SJCRH30 (cell line): Measurements from ENCODE around the gene MYRF. TPM values are rescaled to one million over a fixed set of nuclear protein-coding genes. Genes with fewer than 3 reads are reported as not detected.

Experiments used
- DNase-seq, 2 experiments: peaks; one replicate each; pipeline ENCODE4 v3.0.0-alpha.2; 2015 to 2020
- H3K27ac ChIP-seq: fragments of 250-450 bp; sonication (Bioruptor Pico); 2 replicates; pipeline ENCODE4 v1.5.1; 2020; ENCODE audit warnings: mild to moderate bottlenecking, moderate library complexity
- H3K27me3 ChIP-seq: fragments of 250-450 bp; sonication (Bioruptor Pico); 2 replicates; pipeline ENCODE4 v1.5.1; 2020; ENCODE audit warnings: mild to moderate bottlenecking, moderate library complexity
- H3K36me3 ChIP-seq: fragments of 250-450 bp; sonication (Bioruptor Pico); 2 replicates; pipeline ENCODE4 v1.5.1; 2020; ENCODE audit warnings: mild to moderate bottlenecking, moderate library complexity
- H3K4me1 ChIP-seq: fragments of 250-450 bp; sonication (Bioruptor Pico); 2 replicates; pipeline ENCODE4 v1.5.1; 2020; ENCODE audit warnings: mild to moderate bottlenecking, moderate library complexity
- H3K4me3 ChIP-seq: fragments of 250-450 bp; sonication (Bioruptor Pico); 2 replicates; pipeline ENCODE4 v1.5.1; 2020; ENCODE audit warnings: mild to moderate bottlenecking, moderate library complexity
- H3K9me3 ChIP-seq: fragments of 250-450 bp; sonication (Bioruptor Pico); replicated peaks from 2 replicates; pipeline ENCODE4 v1.5.1; 2020; ENCODE audit warnings: mild to moderate bottlenecking, moderate library complexity
- total RNA-seq: library from RNA; depleted of rRNA; stranded (reverse); fragments of >200 nt; shearing (Covaris generic); gene quantifications from 2 replicates; pipeline ENCODE4 v1.2.3, GENCODE V29; 2014

MYRF gene
- total RNA-seq, 1 experiment from 2014 or later, result 0.02 TPM

DNA sequence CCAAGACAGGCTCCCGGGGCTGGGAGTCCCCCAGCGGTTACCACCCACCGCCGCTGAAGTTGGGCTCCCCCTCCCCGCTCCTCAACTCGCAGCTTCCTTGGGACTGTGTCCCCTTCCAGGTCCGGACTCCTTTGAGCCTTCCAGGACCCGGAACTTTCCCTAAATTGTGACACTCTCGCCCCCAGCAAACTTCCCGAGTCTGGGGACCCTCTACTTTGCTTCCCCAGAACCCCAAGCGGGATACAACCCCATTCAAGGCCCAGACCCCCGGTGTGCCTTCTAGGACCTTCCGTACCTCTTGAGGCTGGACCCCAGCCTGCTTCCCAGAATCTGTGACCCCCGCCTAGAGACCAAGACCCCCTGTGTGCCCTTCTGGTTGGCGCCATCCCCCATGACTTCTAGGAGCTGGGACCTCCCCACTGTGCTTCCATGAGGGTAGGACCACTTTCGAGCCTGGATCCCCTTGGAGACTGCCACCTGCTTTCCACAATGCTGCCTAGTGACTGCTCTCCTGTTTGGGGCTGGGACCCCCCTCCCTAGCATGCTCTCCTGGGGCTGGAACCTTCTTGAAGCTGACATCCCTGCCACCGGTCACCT is 587 bp downstream of the MYRF start:
- DNase-seq, result no peak
- H3K9me3 ChIP-seq, result no peaks in the 10 kb centered on the region
- H3K4me1 ChIP-seq, result peaks cover 13% of the 10 kb centered on the region; the same call in 1 of the 2 replicates
- H3K27ac ChIP-seq, result no peak overlapping the region
- no peak overlapping the region for H3K4me3 ChIP-seq
- no peaks in the 10 kb centered on the region; the same call in 1 of the 2 replicates for H3K27me3 ChIP-seq
- no peaks in the 10 kb centered on the region for H3K36me3 ChIP-seq

DNA sequence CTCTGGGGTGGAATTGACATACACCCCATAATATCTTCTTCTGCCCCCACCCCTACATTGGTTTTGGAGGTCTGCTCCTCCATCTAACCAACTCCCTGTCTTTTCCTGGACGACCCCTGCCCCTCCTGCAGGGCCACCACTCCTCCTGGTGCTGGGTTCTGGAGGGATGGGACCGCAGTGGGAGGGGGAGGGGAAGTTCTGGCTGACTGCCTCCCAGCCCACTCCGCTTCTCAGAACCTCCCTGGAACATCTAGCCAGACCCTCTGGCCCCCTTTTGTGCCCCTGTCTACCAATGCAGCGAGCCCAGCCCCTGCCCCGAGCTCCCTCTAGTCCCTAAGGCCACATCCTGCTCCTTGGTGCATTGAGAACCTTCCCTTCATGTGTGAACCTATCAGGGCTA is 1.2 kb downstream of the MYRF start:
- no peak overlapping the region for H3K4me3 ChIP-seq
- H3K27me3 ChIP-seq, result no peaks in the 10 kb centered on the region; the same call in 1 of the 2 replicates
- H3K9me3 ChIP-seq, result no peaks in the 10 kb centered on the region
- no peak for DNase-seq
- peaks cover 13% of the 10 kb centered on the region; the same call in 1 of the 2 replicates for H3K4me1 ChIP-seq
- no peaks in the 10 kb centered on the region for H3K36me3 ChIP-seq
- H3K27ac ChIP-seq, result no peak overlapping the region

DNA sequence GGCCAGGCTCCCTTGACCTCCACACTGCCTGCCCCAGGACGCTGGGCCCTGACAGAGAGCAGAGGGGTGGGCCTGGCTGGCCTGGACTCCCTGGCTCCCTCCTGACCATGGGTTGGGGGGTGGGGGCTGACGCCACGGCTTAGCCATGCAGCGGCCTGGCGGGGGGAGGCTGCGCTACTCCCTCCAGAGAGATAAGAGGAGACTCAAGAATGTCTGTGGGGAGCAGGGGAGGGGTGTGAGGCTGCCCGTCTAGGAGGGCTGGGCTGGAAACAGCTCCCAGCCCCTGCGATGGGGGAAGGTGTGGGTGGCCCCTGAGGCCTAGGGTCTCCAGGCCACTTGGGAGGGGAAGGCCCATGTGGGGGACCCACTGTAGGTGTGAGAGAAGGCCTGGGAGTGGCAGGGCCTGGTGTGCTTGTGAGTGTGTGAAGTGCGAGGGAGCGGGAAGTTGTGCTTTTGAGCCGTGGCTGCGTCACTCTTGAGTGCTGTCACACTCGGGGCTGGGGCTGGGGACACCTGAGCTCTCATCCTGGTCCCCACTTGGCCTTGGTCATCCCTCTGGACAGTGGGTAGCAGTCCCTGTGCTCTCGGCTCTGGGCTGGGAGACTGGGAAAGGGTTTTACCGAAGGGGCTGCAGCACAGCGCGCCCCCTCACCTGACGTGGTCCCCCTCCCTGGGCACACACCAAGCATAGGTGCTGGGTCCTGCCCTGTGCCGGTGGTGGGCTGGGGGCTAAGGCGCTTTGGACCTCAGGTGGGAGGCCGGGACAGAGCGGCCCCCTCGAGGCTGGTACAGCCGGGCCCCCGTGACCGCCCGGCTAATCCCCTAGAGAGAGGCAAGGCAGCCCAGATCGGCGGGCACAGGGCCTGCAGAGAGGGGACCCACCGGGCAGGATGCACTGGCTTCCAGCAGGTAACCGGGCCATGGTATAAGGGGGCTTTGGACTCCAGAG is 2.4 kb downstream of the MYRF start:
- H3K27me3 ChIP-seq, result no peaks in the 10 kb centered on the region; the same call in 1 of the 2 replicates

DNA sequence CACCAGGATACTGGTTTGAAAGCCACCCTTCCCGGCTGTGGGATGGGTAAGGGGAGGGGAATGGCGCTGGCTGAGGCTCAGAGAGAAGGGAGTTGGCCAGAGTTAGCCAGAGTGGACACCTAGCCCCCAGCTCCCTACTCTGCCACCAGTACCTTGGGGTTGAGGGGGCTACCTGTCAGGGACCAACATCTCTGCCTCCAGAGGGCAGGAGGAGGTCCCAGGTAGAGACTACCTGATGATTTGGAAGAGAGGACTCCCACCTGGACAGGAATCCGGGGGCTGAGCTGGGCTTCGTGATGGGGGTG is 3.7 kb downstream of the MYRF start:
- no peaks in the 10 kb centered on the region for H3K36me3 ChIP-seq
- H3K27ac ChIP-seq, result no peak overlapping the region
- no peaks in the 10 kb centered on the region for H3K9me3 ChIP-seq
- no peak for DNase-seq
- no peaks in the 10 kb centered on the region; the same call in 1 of the 2 replicates for H3K4me1 ChIP-seq
- no peak overlapping the region for H3K4me3 ChIP-seq
- H3K27me3 ChIP-seq, result no peaks in the 10 kb centered on the region; the same call in 1 of the 2 replicates

More for the DNA sequence above, 2.4 kb downstream of the MYRF start:
- Histone ChIP-seq H3K27ac (no peak overlapping the region), H3K4me1 (peaks cover 6% of the 10 kb centered on the region; the same call in 1 of the 2 replicates), H3K36me3 (no peaks in the 10 kb centered on the region), H3K4me3 (no peak overlapping the region), H3K9me3 (no peaks in the 10 kb centered on the region)
- DNase-seq, result no peak

DNA sequence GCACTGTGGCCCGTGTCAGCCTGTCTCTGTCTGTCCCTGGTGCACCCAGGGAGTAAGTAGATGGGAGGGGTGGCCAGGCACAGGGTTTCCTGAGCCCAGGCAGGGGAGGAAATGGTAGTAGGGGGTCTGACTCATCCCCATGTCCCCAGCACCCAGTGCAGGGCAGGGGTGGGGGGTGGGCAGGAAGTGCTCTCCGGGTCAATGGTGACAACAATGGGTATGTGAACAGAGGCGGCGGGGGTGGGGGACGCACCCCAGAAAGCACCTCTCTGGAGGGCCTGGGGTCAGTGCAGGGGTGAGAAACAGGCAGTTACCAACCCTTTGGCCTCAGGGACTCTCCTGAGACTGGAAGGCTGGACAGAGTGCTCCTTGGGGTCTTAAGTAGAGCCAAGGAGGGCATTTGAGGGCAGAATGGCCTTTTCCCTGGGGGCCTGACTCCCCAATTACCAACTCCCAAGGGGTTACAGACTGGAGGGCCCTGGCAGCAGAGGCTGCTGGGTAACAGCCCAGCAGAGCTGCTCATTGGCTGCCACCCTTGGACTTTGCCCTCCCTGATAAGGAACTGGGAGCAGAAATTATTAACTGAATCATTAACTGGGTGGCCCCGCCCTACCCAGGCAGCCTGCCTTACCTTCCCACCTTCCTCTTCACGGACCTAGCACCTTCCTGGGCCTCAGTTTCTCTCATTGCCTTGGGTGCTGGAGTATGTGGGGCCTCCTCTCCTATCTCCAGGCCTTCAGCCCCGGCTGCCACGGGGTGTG is 4.2 kb downstream of the MYRF start:
- no peaks in the 10 kb centered on the region; the same call in 1 of the 2 replicates for H3K4me1 ChIP-seq
- H3K36me3 ChIP-seq, result no peaks in the 10 kb centered on the region
- no peaks in the 10 kb centered on the region; the same call in 1 of the 2 replicates for H3K27me3 ChIP-seq
- no peaks in the 10 kb centered on the region for H3K9me3 ChIP-seq
- no peak overlapping the region for H3K27ac ChIP-seq
- no peak for DNase-seq
- H3K4me3 ChIP-seq, result no peak overlapping the region

DNA sequence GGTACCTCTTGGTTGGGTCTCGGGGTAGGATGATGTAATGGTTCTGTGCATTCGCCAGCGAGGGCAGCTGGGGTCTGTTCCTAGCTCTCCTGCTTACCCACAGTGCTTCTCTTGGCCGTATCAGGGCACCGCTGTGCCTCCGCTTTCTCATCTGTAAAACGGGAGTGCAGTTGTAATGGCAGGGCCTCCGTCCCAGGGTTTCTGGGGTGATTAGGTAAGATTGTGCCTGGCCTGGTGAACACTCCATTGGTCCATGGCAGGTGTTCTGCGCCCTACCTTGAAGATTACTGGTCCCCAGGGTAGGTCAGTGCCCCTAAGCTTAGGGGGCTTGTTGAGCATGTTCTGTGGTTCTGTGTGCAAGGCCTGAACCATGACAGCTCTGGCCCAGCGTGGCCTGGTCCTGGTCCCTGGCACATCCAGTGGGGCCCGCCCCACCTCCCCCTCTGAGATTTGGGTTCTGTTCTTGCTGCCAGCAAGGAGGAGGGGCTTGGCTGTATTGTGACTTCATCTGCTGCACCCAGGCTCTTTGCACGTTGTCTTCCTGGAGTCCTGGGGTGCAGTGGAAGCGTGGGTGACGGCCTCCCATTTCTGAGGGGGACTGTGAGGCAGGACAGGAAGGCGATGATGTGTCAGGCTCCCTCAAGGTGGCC is 4.9 kb downstream of the MYRF start:
- H3K27ac ChIP-seq, result no peak overlapping the region
- H3K4me1 ChIP-seq, result no peaks in the 10 kb centered on the region; the same call in 1 of the 2 replicates
- no peaks in the 10 kb centered on the region for H3K9me3 ChIP-seq
- H3K27me3 ChIP-seq, result peaks cover 4% of the 10 kb centered on the region
- H3K36me3 ChIP-seq, result no peaks in the 10 kb centered on the region
- H3K4me3 ChIP-seq, result no peak overlapping the region
- no peak for DNase-seq

DNA sequence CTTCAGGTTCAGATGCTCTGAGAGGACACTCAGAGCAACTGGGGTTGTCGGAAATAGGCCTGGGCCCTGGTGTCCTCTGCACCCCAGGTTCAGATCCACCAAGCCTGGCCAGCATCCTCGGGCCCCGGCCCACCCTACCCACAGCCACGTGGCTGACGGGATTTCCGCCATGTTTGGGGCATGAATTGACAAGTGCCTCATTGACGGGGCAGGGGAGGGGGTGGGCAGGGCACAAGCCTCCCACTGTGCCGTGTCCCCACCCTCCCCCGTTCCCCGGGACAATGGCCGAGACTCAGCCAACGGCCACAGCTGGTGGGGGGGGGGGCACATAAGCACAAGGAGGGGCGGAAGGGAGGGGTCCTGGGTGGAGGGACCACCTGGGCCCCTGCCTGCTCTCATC is 8.5 kb downstream of the MYRF start:
- peaks cover under 1% of the 10 kb centered on the region; the same call in 1 of the 2 replicates for H3K4me1 ChIP-seq
- no peak overlapping the region for H3K27ac ChIP-seq
- no peak for DNase-seq
- no peak overlapping the region for H3K4me3 ChIP-seq
- no peaks in the 10 kb centered on the region for H3K36me3 ChIP-seq
- H3K9me3 ChIP-seq, result no peaks in the 10 kb centered on the region
- peaks cover 13% of the 10 kb centered on the region for H3K27me3 ChIP-seq

DNA sequence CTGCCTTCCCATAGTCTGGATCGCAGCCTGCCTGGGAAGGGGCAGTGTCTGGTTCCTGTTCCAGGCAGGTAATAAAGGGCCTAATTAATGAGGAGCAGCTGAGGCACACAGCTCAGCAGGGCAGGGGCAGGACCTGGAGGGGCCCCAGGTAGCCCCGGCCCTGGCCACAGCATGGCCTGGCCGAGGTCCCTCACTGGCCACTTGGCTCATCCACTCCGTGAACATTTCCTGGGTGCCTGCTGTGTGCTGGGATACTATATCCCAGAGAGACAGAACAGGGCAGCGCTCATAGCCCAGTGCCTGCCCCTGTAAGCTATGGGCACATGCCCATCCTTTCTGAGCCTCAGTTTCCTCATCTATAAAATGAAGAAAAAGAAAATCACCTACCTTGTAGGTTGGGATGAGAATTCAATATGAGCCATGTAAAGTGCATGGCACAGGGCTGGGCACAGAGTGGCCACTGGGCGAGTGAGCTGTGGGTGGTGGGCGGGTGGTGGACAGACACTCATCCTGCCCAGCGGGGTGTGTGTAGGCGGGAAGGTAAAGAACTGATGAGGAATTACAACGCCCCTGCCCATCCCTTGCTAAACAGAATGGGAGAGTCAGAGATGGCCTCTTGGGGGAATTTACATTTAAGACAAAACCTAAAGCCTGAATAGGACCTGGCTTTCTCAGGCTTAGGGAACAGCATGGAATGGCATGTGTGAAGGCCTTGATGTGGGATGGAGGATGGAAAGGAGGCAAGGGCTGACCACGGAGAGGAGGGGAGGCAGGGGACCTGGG is 9.2 kb downstream of the MYRF start:
- H3K27me3 ChIP-seq, result peaks cover 13% of the 10 kb centered on the region
- H3K4me1 ChIP-seq, result peaks cover 7% of the 10 kb centered on the region; the same call in 1 of the 2 replicates
- H3K4me3 ChIP-seq, result no peak overlapping the region
- H3K9me3 ChIP-seq, result no peaks in the 10 kb centered on the region
- H3K36me3 ChIP-seq, result no peaks in the 10 kb centered on the region
- DNase-seq, result no peak
- H3K27ac ChIP-seq, result no peak overlapping the region

DNA sequence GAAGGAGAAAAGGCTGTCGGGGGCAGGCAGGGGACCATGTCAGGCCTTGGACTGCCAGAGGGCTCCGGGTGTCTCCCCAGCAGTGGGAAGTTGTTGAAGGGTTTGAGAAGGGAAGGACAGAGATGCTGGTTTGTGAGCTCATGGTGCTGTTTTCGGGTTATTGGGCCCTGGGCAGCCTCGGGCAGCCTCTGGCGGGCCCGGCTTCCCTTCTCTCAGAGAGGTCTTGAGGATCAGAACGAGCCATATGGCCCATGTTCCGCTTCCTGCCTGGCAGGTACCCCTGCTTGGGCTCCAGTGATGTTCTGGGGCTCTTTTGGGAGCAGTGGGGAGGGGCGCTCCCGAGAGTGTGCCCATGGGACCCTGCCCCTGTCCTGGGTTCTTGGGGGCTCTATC is 9.8 kb downstream of the MYRF start:
- DNase-seq, result no peak
- H3K4me1 ChIP-seq, result peaks cover 11% of the 10 kb centered on the region; the same call in 1 of the 2 replicates
- H3K27ac ChIP-seq, result no peak overlapping the region
- no peak overlapping the region for H3K4me3 ChIP-seq
- H3K36me3 ChIP-seq, result no peaks in the 10 kb centered on the region
- H3K27me3 ChIP-seq, result peaks cover 13% of the 10 kb centered on the region
- no peaks in the 10 kb centered on the region for H3K9me3 ChIP-seq

DNA sequence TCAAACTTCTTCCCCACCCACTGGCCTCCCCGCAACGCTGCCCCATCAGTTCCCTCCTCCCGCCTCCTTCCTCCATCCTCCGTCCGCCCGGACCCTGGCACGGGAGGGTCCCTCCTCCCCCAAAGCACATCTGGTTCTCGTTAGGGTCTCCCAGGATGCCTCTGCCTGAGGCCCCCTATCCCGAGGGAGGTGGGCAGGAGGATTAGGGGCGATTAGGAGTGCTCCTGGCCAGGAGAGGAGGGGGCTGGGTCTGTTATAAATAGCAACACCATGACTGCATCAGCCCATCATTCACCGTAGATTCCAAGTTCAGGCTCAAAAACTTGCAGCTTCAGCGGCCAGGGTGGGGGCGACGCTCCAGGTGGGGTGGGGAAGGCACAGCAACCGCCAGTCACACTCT is 10.4 kb downstream of the MYRF start:
- H3K27me3 ChIP-seq, result peaks cover 13% of the 10 kb centered on the region; the same call in 1 of the 2 replicates
- no peak overlapping the region for H3K4me3 ChIP-seq
- H3K4me1 ChIP-seq, result peaks cover 11% of the 10 kb centered on the region; the same call in 1 of the 2 replicates
- no peaks in the 10 kb centered on the region for H3K9me3 ChIP-seq
- no peaks in the 10 kb centered on the region for H3K36me3 ChIP-seq
- no peak for DNase-seq
- H3K27ac ChIP-seq, result no peak overlapping the region

DNA sequence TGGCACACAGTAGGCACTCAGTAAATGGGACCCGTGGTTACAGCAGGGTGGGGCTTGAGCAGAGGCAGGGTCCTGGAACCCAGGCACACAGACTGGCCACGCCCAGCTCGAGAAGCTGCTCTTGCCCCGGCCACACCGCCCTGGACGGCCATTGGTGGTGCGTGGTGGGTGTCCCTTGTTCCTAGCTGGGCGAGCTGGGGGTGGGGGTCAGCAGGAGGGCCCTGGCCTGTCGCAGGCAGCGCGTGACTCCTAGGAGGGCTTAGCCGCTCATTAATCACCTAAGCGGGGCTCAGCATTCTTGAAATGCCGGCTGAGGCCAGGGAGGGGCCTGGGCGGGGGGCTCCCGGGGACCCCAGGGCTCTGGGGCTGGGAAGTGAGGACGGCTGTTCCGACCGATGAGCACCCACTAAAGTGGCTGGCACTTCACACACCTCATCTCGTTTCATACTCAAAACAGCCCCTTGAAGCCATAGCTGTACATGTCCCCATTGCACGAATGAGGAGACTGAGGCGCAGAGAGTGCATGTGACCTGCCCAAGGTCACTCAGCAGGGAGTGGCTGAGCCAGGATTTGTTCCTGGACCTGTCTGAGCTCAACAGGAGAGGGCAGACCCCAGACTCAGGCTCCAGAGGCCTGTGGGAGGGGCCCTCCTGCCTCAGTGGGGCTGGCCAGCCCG is 11.6 kb downstream of the MYRF start:
- H3K4me1 ChIP-seq, result peaks cover 12% of the 10 kb centered on the region; the same call in 1 of the 2 replicates
- H3K9me3 ChIP-seq, result no peaks in the 10 kb centered on the region
- no peak overlapping the region for H3K27ac ChIP-seq
- H3K4me3 ChIP-seq, result no peak overlapping the region
- DNase-seq, result no peak
- H3K36me3 ChIP-seq, result no peaks in the 10 kb centered on the region
- peaks cover 13% of the 10 kb centered on the region; the same call in 1 of the 2 replicates for H3K27me3 ChIP-seq

DNA sequence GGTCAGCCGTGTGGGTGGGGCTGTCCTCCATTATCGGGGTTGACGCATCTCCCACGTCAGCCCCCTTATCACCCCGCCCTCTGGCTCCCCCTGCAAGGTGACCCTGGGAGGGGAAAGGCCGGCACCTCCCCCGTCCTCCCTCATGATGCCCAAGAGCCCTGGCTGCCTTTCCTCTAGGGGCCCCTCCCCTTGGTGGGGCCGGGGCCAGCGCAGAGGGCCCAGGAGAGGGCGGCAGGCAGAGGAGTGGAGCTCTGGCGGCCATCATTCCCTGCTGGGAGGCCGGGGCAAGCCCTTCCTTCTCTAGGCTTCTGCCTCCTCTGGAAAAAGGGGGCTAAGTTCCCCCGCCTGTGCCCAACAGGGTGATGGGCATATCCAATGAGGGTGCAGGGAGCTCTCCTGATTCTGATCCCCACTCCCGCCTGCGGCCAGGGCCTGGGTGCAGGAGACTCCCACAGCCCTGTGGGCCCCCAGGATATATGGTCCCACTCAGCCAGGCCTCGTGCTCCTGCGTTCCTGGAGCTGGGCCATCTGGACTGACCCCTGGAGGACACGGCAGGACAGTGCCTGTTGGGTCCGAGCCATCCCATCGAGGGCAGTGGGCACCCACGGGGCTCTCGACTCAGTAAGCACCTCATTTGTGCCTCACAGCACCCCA is 12.3 kb downstream of the MYRF start:
- Histone ChIP-seq H3K27ac (no peak overlapping the region), H3K27me3 (peaks cover 13% of the 10 kb centered on the region; the same call in 1 of the 2 replicates), H3K36me3 (no peaks in the 10 kb centered on the region), H3K4me1 (peaks cover 18% of the 10 kb centered on the region; the same call in 1 of the 2 replicates), H3K4me3 (no peak overlapping the region), H3K9me3 (no peaks in the 10 kb centered on the region)
- no peak for DNase-seq
